Sigmoid colon (tissue), 7 donors: ENCODE measurements around the gene PCGF6. TPM values are rescaled to one million over a fixed set of nuclear protein-coding genes. Genes with fewer than 3 reads are reported as not detected.
"Not testable (repeated sequence)": the region's sequence is repeated elsewhere in the genome, so short reads cannot be mapped to it uniquely, and the experiment has no call there.

Experiments used
- DNase-seq: peaks from one replicate; pipeline ENCODE4 v3.0.0-alpha.2; 2019
- H3K27ac ChIP-seq, 4 donors: fragments of 200-600 bp; sonication (generic); one replicate each; pipeline ENCODE4 v1.5.1; 2016 to 2019; ENCODE audit warnings: mild to moderate bottlenecking in 1 of 4
- H3K27me3 ChIP-seq, 3 donors: fragments of 200-600 bp; sonication (generic); one replicate each; pipeline ENCODE4 v1.5.1; 2019; ENCODE audit warnings: mild to moderate bottlenecking in 1 of 3
- H3K36me3 ChIP-seq, 4 donors: fragments of 200-600 bp; sonication (generic); one replicate each; pipeline ENCODE4 v1.5.1; 2016 to 2019
- H3K4me1 ChIP-seq, 4 donors: fragments of 200-600 bp; sonication (generic); one replicate each; pipeline ENCODE4 v1.5.1; 2017 to 2019
- H3K4me3 ChIP-seq, 4 donors: fragments of 200-600 bp; sonication (generic); one replicate each; pipeline ENCODE4 v1.5.1; 2017 to 2019; ENCODE audit warnings: mild to moderate bottlenecking in 2 of 4, moderate library complexity in 1 of 4
- H3K9me3 ChIP-seq, 4 donors: fragments of 200-600 bp in 3 of 4; sonication (generic) in 3 of 4; one replicate each; pipeline versions ENCODE4 v1.5.1 to v1.6.1; 2013 to 2019
- CTCF ChIP-seq, 4 experiments: fragments of 450-650 bp in 3 of 4; fragments of 200-600 bp in 1 of 4; IDR thresholded peaks; one replicate each; pipeline ENCODE4 v1.5.1; 2016 to 2019; ENCODE audit warnings: antibody characterized with exemption in 4 of 4, mild to moderate bottlenecking in 3 of 4, moderate library complexity in 2 of 4
- EP300 ChIP-seq, 4 donors: sonication (generic); formaldehyde crosslinking; IDR thresholded peaks; one replicate each; pipeline ENCODE4 v1.6.1; 2017; ENCODE audit warnings: antibody characterized with exemption in 4 of 4
- POLR2A ChIP-seq, 2 donors: fragments of 450-650 bp; IDR thresholded peaks; one replicate each; pipeline ENCODE4 v1.6.1; 2016; ENCODE audit warnings: antibody characterized with exemption in 2 of 2, mild to moderate bottlenecking in 2 of 2, moderate library complexity in 2 of 2
- POLR2AphosphoS5 ChIP-seq, 4 donors: sonication (generic); formaldehyde crosslinking; IDR thresholded peaks; one replicate each; pipeline ENCODE4 v1.6.1; 2017; ENCODE audit warnings: antibody characterized with exemption in 4 of 4
- WGBS, 2 donors: extraction: QIAGEN DNeasy Blood & Tissue Kit; methylation state at CpG; one replicate each; pipeline ENCODE4 v1.1.7; 2013; 5-methylcytosine and 5-hydroxymethylcytosine counted together
- intact Hi-C: fragments of 100-400 bp; cut with DNase I; formaldehyde crosslinking; loops from one replicate; pipeline ENCODE4 v1.15.1; 2023
- polyA plus RNA-seq, 3 donors: library from polyadenylated mRNA; stranded (reverse); fragments of 200-250 nt; gene quantifications; one replicate each; pipeline ENCODE4 v1.2.3, GENCODE V29; 2013
- total RNA-seq, 4 donors: library from RNA; depleted of rRNA; stranded (reverse); fragments of >200 nt; gene quantifications; one replicate each; pipeline ENCODE4 v1.1.0, GENCODE V29; 2016
- donor health status: healthy with polysubstance abuse.
- donor health status: Bipolar disorder and iron deficiency.
- donor health status: healthy.

Gene PCGF6
- total and polyA plus RNA-seq, 7 donors = 4.9 to 26.0 (median 16.3) TPM

GRCh38 chr10:103262229-103262628, 88.7 kb downstream of the PCGF6 start:
- no peak overlapping the region for H3K4me3 ChIP-seq
- no peaks in the 10 kb centered on the region for H3K9me3 ChIP-seq
- H3K36me3 ChIP-seq = no peaks in the 10 kb centered on the region
- TF ChIP-seq CTCF (IDR thresholded peaks at IDR 0.05) = no peak
- no peak for TF ChIP-seq EP300 (IDR thresholded peaks at IDR 0.05)
- no peak for TF ChIP-seq POLR2A (IDR thresholded peaks at IDR 0.05)
- TF ChIP-seq POLR2AphosphoS5 (IDR thresholded peaks at IDR 0.05) = no peak
- DNase-seq = no peak
- H3K4me1 ChIP-seq = no peaks in the 10 kb centered on the region
- WGBS, 2 donors = 69 to 79% methylated on average over 3 of the region's 3 CpGs
- intact Hi-C loops = no loop called here
- H3K27me3 ChIP-seq = peaks cover 0 to 13% (median 0%) of the 10 kb centered on the region in 3 donors
- H3K27ac ChIP-seq = no peak overlapping the region

GRCh38 chr10:103259989-103260388, 91.0 kb downstream of the PCGF6 start:
- DNase-seq = no peak
- peaks cover 0 to 12% (median 0%) of the 10 kb centered on the region in 3 donors for H3K27me3 ChIP-seq
- H3K4me1 ChIP-seq = no peaks in the 10 kb centered on the region
- 93% methylated on average over 5 of the region's 5 CpGs for WGBS, 2 donors
- no peaks in the 10 kb centered on the region for H3K36me3 ChIP-seq
- H3K9me3 ChIP-seq = no peaks in the 10 kb centered on the region
- TF ChIP-seq CTCF (IDR thresholded peaks at IDR 0.05) (no peak), POLR2AphosphoS5 (IDR thresholded peaks at IDR 0.05) (no peak), EP300 (IDR thresholded peaks at IDR 0.05) (no peak), POLR2A (IDR thresholded peaks at IDR 0.05) (no peak)
- H3K4me3 ChIP-seq = no peak overlapping the region
- intact Hi-C loops = no loop called here
- no peak overlapping the region for H3K27ac ChIP-seq

GRCh38 chr10:103258928-103259327, 92.0 kb downstream of the PCGF6 start:
- H3K4me3 ChIP-seq, H3K36me3 ChIP-seq, H3K9me3 ChIP-seq, H3K27me3 ChIP-seq, DNase-seq, intact Hi-C loops, H3K4me1 ChIP-seq, H3K27ac ChIP-seq: not testable (repeated sequence)
- 92 to 93% methylated on average over 4 of the region's 4 CpGs for WGBS, 2 donors

GRCh38 chr10:103257812-103258211, 93.1 kb downstream of the PCGF6 start:
- no peak overlapping the region for H3K4me3 ChIP-seq
- no peaks in the 10 kb centered on the region for H3K27me3 ChIP-seq
- DNase-seq = no peak
- intact Hi-C loops = no loop called here
- no peaks in the 10 kb centered on the region for H3K36me3 ChIP-seq
- no peak overlapping the region for H3K27ac ChIP-seq
- no peak for TF ChIP-seq EP300 (IDR thresholded peaks at IDR 0.05)
- no peak for TF ChIP-seq CTCF (IDR thresholded peaks at IDR 0.05)
- no peak for TF ChIP-seq POLR2A (IDR thresholded peaks at IDR 0.05)
- no peak for TF ChIP-seq POLR2AphosphoS5 (IDR thresholded peaks at IDR 0.05)
- H3K9me3 ChIP-seq = no peaks in the 10 kb centered on the region
- no peaks in the 10 kb centered on the region for H3K4me1 ChIP-seq

- H3K27me3 ChIP-seq = no peaks in the 10 kb centered on the region
- no peaks in the 10 kb centered on the region for H3K36me3 ChIP-seq
- TF ChIP-seq POLR2AphosphoS5 (IDR thresholded peaks at IDR 0.05) (no peak), EP300 (IDR thresholded peaks at IDR 0.05) (no peak), POLR2A (IDR thresholded peaks at IDR 0.05) (no peak), CTCF (IDR thresholded peaks at IDR 0.05) (no peak)
- no peak overlapping the region for H3K27ac ChIP-seq
- no peaks in the 10 kb centered on the region for H3K4me1 ChIP-seq
- no peak for DNase-seq
- 91 to 100% methylated on average over 1 of the region's 1 CpG for WGBS, 2 donors
- intact Hi-C loops = no loop called here
- H3K4me3 ChIP-seq = no peak overlapping the region
- no peaks in the 10 kb centered on the region for H3K9me3 ChIP-seq
Measured at GRCh38 chr10:103256613-103257012, 94.3 kb downstream of the PCGF6 start.
